ENCODE measurements around the gene LSM10.

GRCh38 chr1:36350659-36351226, 47.0 kb downstream of the LSM10 start:
- TF ChIP-seq CTCF (conservative IDR thresholded peaks at IDR 0.05; ENCODE audit: low read length) = no peak
- no peak for TF ChIP-seq EZH2phosphoT487 (IDR thresholded peaks at IDR 0.05; ENCODE audit: borderline replicate concordance)

Data from Loucy (cell line).